Subcutaneous abdominal adipose tissue (tissue), 5 donors: ENCODE data around the gene RFPL1.

Source experiments
- H3K27ac ChIP-seq: one replicate; pipeline ENCODE4 v1.7.0; 2013; ENCODE audit warnings: low read depth, mild to moderate bottlenecking, inconsistent platforms, low read length, moderate library complexity
- H3K27me3 ChIP-seq, 5 donors: one replicate each; pipeline ENCODE4 v1.7.0; 2013; ENCODE audit warnings: low read length in 5 of 5, inconsistent platforms in 1 of 5; ENCODE audit not compliant: control insufficient read depth in 5 of 5, insufficient read depth in 4 of 5
- H3K36me3 ChIP-seq, 5 donors: one replicate each; pipeline ENCODE4 v1.7.0; 2013; ENCODE audit warnings: low read length in 5 of 5; ENCODE audit not compliant: control insufficient read depth in 5 of 5, insufficient read depth in 5 of 5
- H3K4me1 ChIP-seq, 5 donors: one replicate each; pipeline ENCODE4 v1.7.0; 2013; ENCODE audit warnings: low read length in 5 of 5, mild to moderate bottlenecking in 3 of 5, moderate library complexity in 1 of 5; ENCODE audit not compliant: control insufficient read depth in 5 of 5, insufficient read depth in 5 of 5
- H3K4me3 ChIP-seq, 5 donors: one replicate each; pipeline ENCODE4 v1.7.0; 2013; ENCODE audit warnings: low read length in 5 of 5, low read depth in 1 of 5
- H3K9ac ChIP-seq, 5 donors: one replicate each; pipeline ENCODE4 v1.7.0; 2013; ENCODE audit warnings: low read length in 5 of 5, mild to moderate bottlenecking in 4 of 5, moderate library complexity in 3 of 5
- H3K9me3 ChIP-seq, 5 donors: one replicate each; pipeline ENCODE4 v1.7.0; 2013; ENCODE audit warnings: low read length in 5 of 5; ENCODE audit not compliant: control insufficient read depth in 5 of 5
- donor health status: healthy.
- donor health status: healthy.
- donor health status: healthy.
- donor health status: healthy.
- donor health status: healthy.

RFPL1 gene

DNA sequence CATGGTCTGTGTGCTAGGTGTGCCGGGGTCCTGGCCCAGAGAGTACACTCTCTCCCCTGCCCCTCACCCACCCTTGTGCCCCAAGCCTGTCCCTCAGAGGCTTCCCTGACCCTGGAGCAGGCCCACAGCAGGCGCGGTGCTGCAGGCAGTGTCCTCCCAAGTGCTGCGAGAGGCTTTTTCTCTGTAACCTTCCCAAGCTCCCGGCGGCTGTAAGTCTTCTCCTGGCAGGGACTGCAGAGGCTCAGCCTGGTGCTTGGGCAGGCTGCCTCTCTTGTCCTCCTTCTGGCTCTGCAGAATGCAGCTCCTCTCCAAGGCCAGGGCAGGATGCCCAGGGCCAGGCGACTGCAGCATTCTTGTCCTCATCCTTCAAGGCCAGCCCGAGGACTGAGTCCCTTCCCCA, 15.9 kb downstream of the RFPL1 start:
- Histone ChIP-seq H3K27me3 (no peaks in the 10 kb centered on the region), H3K9ac (no peak overlapping the region), H3K9me3 (no peaks in the 10 kb centered on the region), H3K27ac (no peak overlapping the region), H3K4me3 (no peak overlapping the region), H3K36me3 (no peaks in the 10 kb centered on the region), H3K4me1 (no peaks in the 10 kb centered on the region)

- Histone ChIP-seq H3K9ac (no peak overlapping the region), H3K27me3 (no peaks in the 10 kb centered on the region), H3K4me1 (no peaks in the 10 kb centered on the region), H3K36me3 (no peaks in the 10 kb centered on the region), H3K9me3 (no peaks in the 10 kb centered on the region), H3K4me3 (no peak overlapping the region), H3K27ac (no peak overlapping the region)
Measured at GRCh38 chr22:29456211-29456671, 17.9 kb downstream of the RFPL1 start.

DNA sequence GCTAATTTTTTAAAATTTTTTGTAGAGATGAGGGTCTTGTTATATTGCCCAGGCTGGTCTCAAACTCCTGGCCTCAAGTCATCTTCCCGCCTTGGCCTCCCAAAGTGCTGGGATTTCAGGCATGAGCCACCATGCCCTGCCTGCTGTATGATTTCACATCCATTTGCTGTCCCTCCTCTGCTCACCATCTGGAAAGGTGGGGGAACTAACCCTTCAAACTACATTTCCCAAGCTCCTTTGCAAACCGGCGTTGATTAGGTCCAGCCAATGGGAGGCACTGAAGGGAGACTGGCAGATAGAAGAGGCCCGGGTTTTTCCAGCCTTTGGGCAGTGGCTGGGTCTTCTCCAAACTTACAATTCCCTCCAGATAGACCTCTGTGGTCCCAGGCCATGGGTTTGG, 19.3 kb downstream of the RFPL1 start:
- Histone ChIP-seq H3K36me3 (no peaks in the 10 kb centered on the region), H3K27ac (no peak overlapping the region), H3K9ac (no peak overlapping the region), H3K4me1 (no peaks in the 10 kb centered on the region), H3K27me3 (no peaks in the 10 kb centered on the region), H3K9me3 (no peaks in the 10 kb centered on the region), H3K4me3 (no peak overlapping the region)

DNA sequence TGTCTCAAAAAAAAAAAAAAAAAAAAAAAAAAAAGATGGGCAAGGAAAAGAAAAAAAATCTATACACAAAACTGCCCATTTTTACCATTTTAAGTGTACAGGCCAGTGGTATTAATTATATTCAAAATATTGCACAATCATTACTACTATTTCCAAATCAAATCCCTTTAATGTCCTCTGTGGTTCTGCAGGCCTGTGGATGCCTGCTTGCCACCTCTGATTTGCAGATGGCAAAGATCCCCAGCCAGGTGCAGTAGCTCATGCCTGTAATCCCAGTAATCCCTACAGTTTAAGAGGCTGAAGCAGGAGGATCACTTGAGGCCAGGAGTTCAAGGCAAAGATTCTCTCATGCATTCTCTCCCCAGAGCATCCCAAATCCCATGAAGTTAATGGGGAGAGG, 20.2 kb downstream of the RFPL1 start:
- Histone ChIP-seq H3K4me3 (no peak overlapping the region), H3K9ac (no peak overlapping the region), H3K27me3 (no peaks in the 10 kb centered on the region), H3K4me1 (no peaks in the 10 kb centered on the region), H3K27ac (no peak overlapping the region), H3K9me3 (no peaks in the 10 kb centered on the region), H3K36me3 (no peaks in the 10 kb centered on the region)

DNA sequence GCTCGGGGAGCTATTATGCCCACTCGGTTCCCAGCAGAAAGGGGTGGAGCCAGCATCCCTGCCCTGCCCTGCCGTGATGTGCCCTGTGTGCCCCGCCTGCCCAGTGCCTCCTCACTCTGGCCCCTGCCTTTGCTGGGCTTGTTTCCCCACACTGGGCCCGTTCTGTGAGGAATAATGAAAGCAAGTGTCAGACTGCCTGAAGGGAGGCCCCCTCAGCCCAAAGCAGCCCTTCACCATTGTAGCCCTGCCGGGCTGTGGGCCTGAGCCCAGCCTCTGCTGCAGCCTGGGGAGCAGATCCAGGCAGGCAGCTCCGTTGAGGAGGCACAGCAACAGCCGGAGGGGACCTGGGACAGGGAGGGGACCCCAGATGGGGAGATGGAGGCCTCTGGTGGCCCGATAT, 21.4 kb downstream of the RFPL1 start:
- Histone ChIP-seq H3K9ac (no peak overlapping the region), H3K36me3 (no peaks in the 10 kb centered on the region), H3K9me3 (no peaks in the 10 kb centered on the region), H3K27ac (no peak overlapping the region), H3K4me1 (no peaks in the 10 kb centered on the region), H3K27me3 (no peaks in the 10 kb centered on the region), H3K4me3 (no peak overlapping the region)

- Histone ChIP-seq H3K4me1 (no peaks in the 10 kb centered on the region), H3K36me3 (no peaks in the 10 kb centered on the region), H3K27me3 (no peaks in the 10 kb centered on the region), H3K27ac (no peak overlapping the region), H3K9ac (no peak overlapping the region), H3K9me3 (no peaks in the 10 kb centered on the region), H3K4me3 (no peak overlapping the region)
Measured at GRCh38 chr22:29461263-29461662, 22.9 kb downstream of the RFPL1 start.

DNA sequence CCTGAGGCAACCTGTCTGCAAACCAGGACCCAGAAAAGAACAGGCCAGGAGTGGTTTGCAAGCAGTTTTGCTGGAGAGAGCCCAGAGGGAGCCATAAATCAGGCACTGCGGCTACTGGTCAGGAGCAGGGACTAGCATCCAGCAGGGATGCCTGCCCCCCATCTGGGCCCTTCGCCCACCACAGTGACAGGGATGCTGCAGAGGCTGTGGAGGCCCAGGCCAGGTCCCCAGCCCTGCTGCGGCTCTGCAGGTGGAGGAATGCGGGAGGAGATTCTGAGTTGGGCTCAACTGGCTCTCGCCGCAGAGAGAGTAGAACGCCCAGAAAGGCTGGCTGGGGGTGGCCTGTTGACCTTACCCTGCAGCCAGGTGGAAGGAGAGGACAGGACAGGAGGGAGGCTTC, 25.2 kb downstream of the RFPL1 start:
- Histone ChIP-seq H3K27me3 (no peaks in the 10 kb centered on the region), H3K4me3 (no peak overlapping the region), H3K9me3 (no peaks in the 10 kb centered on the region), H3K27ac (no peak overlapping the region), H3K36me3 (no peaks in the 10 kb centered on the region), H3K4me1 (no peaks in the 10 kb centered on the region), H3K9ac (no peak overlapping the region)

DNA sequence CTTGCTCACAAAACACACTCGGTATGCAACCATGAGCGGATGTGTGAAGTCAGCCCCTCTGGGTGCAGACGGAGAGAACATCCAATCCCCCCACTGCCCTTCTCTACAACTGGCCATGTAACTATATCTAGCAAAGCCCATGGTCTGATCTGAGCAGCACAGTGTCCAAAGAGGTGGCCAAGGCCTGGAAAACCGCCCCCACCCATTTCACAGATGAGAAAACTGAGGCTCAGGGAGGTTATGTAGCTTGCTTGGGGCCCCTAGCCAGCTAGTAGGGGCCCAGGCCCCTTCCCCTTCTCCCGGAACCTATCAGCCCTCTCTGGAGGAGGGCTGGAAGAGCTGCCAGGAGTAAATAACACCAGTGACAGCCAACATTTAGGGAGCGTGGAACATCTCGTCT, 26.2 kb downstream of the RFPL1 start:
- Histone ChIP-seq H3K4me3 (no peak overlapping the region), H3K4me1 (no peaks in the 10 kb centered on the region), H3K9me3 (no peaks in the 10 kb centered on the region), H3K27me3 (peaks cover 0 to 2% (median 0%) of the 10 kb centered on the region in 5 donors), H3K9ac (no peak overlapping the region), H3K27ac (no peak overlapping the region), H3K36me3 (no peaks in the 10 kb centered on the region)

DNA sequence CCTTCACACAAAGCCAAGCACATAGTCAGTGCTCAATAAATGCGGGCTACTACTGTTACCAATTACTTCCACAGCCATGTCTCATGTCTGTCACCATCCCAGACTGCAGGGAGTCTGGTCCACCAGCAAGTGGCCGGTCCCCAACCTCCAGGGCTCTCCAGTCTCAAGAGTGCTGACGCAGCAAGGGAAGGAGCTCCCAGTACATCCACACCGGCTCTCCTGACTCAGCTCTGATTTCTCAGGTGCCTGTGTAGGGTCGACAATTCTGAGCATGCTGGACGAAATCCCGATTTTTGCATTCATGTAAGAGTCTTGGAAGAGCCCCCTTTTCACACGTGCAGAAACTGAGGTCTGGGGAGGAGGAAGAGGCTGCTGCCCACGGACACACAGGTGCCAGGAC, 31.4 kb downstream of the RFPL1 start:
- Histone ChIP-seq H3K27me3 (peaks cover 4 to 16% (median 7%) of the 10 kb centered on the region in 5 donors), H3K9ac (no peak overlapping the region), H3K4me1 (peaks cover 0 to 10% (median 7%) of the 10 kb centered on the region in 5 donors), H3K4me3 (peak overlapping the region in 2 of 5 donors; percentile 30 to 59), H3K27ac (no peak overlapping the region), H3K36me3 (no peaks in the 10 kb centered on the region), H3K9me3 (no peaks in the 10 kb centered on the region)

GRCh38 chr22:29470159-29470855, 31.9 kb downstream of the RFPL1 start:
- peaks cover 0 to 10% (median 7%) of the 10 kb centered on the region in 5 donors for H3K4me1 ChIP-seq
- H3K9ac ChIP-seq = no peak overlapping the region
- H3K27ac ChIP-seq = no peak overlapping the region
- H3K36me3 ChIP-seq = no peaks in the 10 kb centered on the region
- H3K4me3 ChIP-seq = peak overlapping the region in 4 of 5 donors; percentile 30 to 59 (median 38)
- H3K27me3 ChIP-seq = peaks cover 4 to 16% (median 7%) of the 10 kb centered on the region in 5 donors
- H3K9me3 ChIP-seq = no peaks in the 10 kb centered on the region
